T-cell (primary cell): ENCODE results near the gene MBNL2. TPM values are rescaled to one million over a fixed set of nuclear protein-coding genes. Genes with fewer than 3 reads are reported as not detected.
"Not testable (repeated sequence)": the region's sequence is repeated elsewhere in the genome, so short reads cannot be mapped to it uniquely, and the experiment has no call there.

ENCODE experiments used
- ATAC-seq, 4 experiments: fragments of 200-7000 bp in 3 of 4; fragments of 150-1000 bp in 1 of 4; cut with Tn5 transposase; replicated peaks in 1 of 4; 1 replicate in 3 of 4; 2 replicates in 1 of 4; pipeline ENCODE4 v1.10.0; 2021; ENCODE audit warnings: moderate library complexity in 3 of 4, mild to moderate bottlenecking in 2 of 4, moderate number of reproducible peaks in 1 of 4
- CTCF ChIA-PET, 2 donors: fragments of 300-600 bp; sonication (Branson Sonifier 250); formaldehyde crosslinking; loops; one replicate each; lab custom pipeline; 2022; ENCODE audit warnings: antibody characterized with exemption in 2 of 2; lab: Charles Lee
- POLR2A ChIA-PET, 2 donors: fragments of 300-600 bp; sonication (Branson Sonifier 250); formaldehyde crosslinking; loops; one replicate each; lab custom pipeline; 2022; ENCODE audit warnings: antibody characterized with exemption in 2 of 2; lab: Charles Lee
- DNase-seq, 35 experiments: peaks; one replicate each; pipeline versions ENCODE4 v3.0.0 to v3.0.0-alpha.2; 2013 to 2023
- H3K27ac ChIP-seq: one replicate; pipeline ENCODE4 v1.5.1; 2013; ENCODE audit warnings: low read length
- H3K27me3 ChIP-seq, 2 experiments: replicated peaks in 1 of 2; 1 replicate in 1 of 2; 2 replicates in 1 of 2; pipeline versions ENCODE4 v1.6.1 to v1.7.0; 2013; ENCODE audit warnings: low read length in 1 of 2, mixed read lengths in 1 of 2; ENCODE audit not compliant: control insufficient read depth in 2 of 2, insufficient read depth in 2 of 2; ENCODE audit errors: extremely low read depth in 1 of 2
- H3K36me3 ChIP-seq, 2 donors: 1 replicate in 1 of 2; 2 replicates in 1 of 2; pipeline versions ENCODE4 v1.6.1 to v1.7.0; 2013; ENCODE audit warnings: low read length in 1 of 2; ENCODE audit not compliant: control insufficient read depth in 2 of 2, insufficient read depth in 1 of 2; ENCODE audit errors: extremely low read depth in 1 of 2
- H3K4me1 ChIP-seq, 2 experiments: 1 replicate in 1 of 2; 2 replicates in 1 of 2; pipeline versions ENCODE4 v1.6.1 to v1.7.0; 2013; ENCODE audit warnings: low read length in 2 of 2, mixed read lengths in 1 of 2; ENCODE audit not compliant: insufficient read depth in 2 of 2, control insufficient read depth in 1 of 2; ENCODE audit errors: extremely low read depth in 1 of 2
- H3K4me3 ChIP-seq, 2 donors: 1 replicate in 1 of 2; 2 replicates in 1 of 2; pipeline versions ENCODE4 v1.5.1 to v1.7.0; 2013; ENCODE audit warnings: mild to moderate bottlenecking in 2 of 2, low read length in 1 of 2, moderate library complexity in 1 of 2; ENCODE audit not compliant: control insufficient read depth in 1 of 2; ENCODE audit errors: extremely low read depth in 1 of 2
- H3K9me3 ChIP-seq: 2 replicates; pipeline ENCODE4 v1.7.0; 2013
- H3K27ac Mint-ChIP-seq, 2 donors: one replicate each; pipeline ENCODE4 v1.8.0; 2020 to 2021; ENCODE audit warnings: mild to moderate bottlenecking in 2 of 2, mixed read lengths in 2 of 2
- H3K27me3 Mint-ChIP-seq, 2 donors: one replicate each; pipeline ENCODE4 v1.8.0; 2021 to 2022; ENCODE audit warnings: mixed read lengths in 2 of 2
- H3K36me3 Mint-ChIP-seq: one replicate; pipeline ENCODE4 v1.8.0; 2021; ENCODE audit warnings: mixed read lengths
- H3K4me1 Mint-ChIP-seq, 3 donors: one replicate each; pipeline ENCODE4 v1.8.0; 2020 to 2022; ENCODE audit warnings: mixed read lengths in 3 of 3, mild to moderate bottlenecking in 1 of 3
- H3K4me3 Mint-ChIP-seq, 3 donors: one replicate each; pipeline ENCODE4 v1.8.0; 2020 to 2022; ENCODE audit warnings: mild to moderate bottlenecking in 3 of 3, mixed read lengths in 3 of 3, moderate library complexity in 3 of 3
- H3K9me3 Mint-ChIP-seq, 3 donors: one replicate each; pipeline ENCODE4 v1.8.0; 2020 to 2022; ENCODE audit warnings: mixed read lengths in 3 of 3
- WGBS: methylation state at CpG from one replicate; pipeline ENCODE4 v1.1.5; 2013; ENCODE audit warnings: missing lambda C conversion rate; ENCODE audit not compliant: insufficient coverage; 5-methylcytosine and 5-hydroxymethylcytosine counted together
- total RNA-seq, 35 experiments: library from RNA in 6 of 35; stranded (reverse) in 6 of 35; fragments of 120-200 nt in 1 of 35; gene quantifications; one replicate each; pipeline versions ENCODE4 v1.2.1 to v1.2.4 and lab custom pipeline; 2013 to 2026

Gene MBNL2
- total RNA-seq, 5 donors from 2014 or later (not counting 1 experiment from before 2014, with no cell fraction given) = 21.0 to 33.7 (median 28.5) TPM

DNA sequence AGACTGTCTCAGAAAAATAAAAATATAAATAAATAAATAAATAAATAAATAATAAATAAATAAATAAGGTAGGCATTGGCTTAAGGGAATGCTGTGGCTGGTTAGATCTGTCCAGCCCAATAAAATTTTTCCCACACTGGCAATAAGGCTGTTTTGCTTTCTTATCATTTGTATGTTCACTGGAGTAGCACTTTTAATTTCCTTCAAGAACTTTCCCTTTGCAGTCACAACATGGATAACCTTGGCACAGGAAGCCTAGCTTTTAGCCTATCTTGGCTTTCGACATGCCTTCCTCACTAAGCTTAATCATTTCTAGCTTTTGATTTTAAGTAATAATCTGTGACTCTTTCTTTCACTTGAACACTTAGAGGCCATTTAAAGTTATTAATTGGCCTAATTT lies 129.9 kb downstream of the MBNL2 start:
- H3K4me1 Mint-ChIP-seq, H3K4me1 ChIP-seq, H3K27ac Mint-ChIP-seq, H3K4me3 Mint-ChIP-seq, H3K4me3 ChIP-seq, ATAC-seq, H3K27me3 ChIP-seq, H3K9me3 ChIP-seq, H3K9me3 Mint-ChIP-seq, H3K27me3 Mint-ChIP-seq, H3K27ac ChIP-seq, DNase-seq: not testable (repeated sequence)
- H3K36me3 Mint-ChIP-seq = peaks cover 55% of the 10 kb centered on the region
- peaks cover 0 to 50% of the 10 kb centered on the region in 2 donors for H3K36me3 ChIP-seq
- POLR2A ChIA-PET = interaction anchor here in 1 of 2 donors (0.8 kb wide), 1 partner anchor 11 kb away, joined by 3 read pairs; no protein-coding TSS in a partner anchor
- CTCF ChIA-PET = interaction anchor here (1.1 to 1.2 kb wide), 2 partner anchors 242 to 244 kb away, joined by 4 read pairs; no protein-coding TSS in a partner anchor
- no CpG with 5 or more reads among the region's 1 CpG for WGBS

DNA sequence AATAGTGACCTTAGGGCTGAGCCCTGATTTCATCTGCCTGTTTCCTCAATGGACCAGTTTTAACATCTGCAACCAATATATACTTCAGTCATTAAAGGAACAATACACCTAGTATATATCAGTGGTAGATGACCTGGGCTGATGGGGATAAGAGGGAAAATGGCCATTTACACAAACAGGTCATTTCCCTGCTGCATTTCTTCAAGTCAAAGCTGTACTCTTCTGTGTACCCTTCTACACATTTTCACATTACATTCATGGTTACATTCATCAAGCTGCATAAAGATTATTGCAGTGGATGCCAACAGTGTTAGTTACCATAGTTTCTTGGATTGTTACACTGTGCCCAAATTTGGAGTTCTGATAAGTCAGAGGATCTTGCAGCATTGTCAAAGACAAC lies 130.7 kb downstream of the MBNL2 start:
- DNase-seq (no peak), ATAC-seq (no peak)
- ChIA-PET POLR2A (no interaction called here), CTCF (no interaction called here)
- Histone ChIP-seq H3K27me3 (no peaks in the 10 kb centered on the region), H3K4me1 (no peaks in the 10 kb centered on the region), H3K4me3 (no peak overlapping the region), H3K36me3 (peaks cover 0 to 42% of the 10 kb centered on the region in 2 donors), H3K27ac (no peak overlapping the region), H3K9me3 (no peaks in the 10 kb centered on the region)
- H3K36me3 Mint-ChIP-seq = peaks cover 50% of the 10 kb centered on the region
- no peaks in the 10 kb centered on the region for H3K27me3 Mint-ChIP-seq
- no peaks in the 10 kb centered on the region for H3K9me3 Mint-ChIP-seq
- H3K4me3 Mint-ChIP-seq = no peak overlapping the region
- no peaks in the 10 kb centered on the region for H3K4me1 Mint-ChIP-seq
- no peak overlapping the region for H3K27ac Mint-ChIP-seq

DNA sequence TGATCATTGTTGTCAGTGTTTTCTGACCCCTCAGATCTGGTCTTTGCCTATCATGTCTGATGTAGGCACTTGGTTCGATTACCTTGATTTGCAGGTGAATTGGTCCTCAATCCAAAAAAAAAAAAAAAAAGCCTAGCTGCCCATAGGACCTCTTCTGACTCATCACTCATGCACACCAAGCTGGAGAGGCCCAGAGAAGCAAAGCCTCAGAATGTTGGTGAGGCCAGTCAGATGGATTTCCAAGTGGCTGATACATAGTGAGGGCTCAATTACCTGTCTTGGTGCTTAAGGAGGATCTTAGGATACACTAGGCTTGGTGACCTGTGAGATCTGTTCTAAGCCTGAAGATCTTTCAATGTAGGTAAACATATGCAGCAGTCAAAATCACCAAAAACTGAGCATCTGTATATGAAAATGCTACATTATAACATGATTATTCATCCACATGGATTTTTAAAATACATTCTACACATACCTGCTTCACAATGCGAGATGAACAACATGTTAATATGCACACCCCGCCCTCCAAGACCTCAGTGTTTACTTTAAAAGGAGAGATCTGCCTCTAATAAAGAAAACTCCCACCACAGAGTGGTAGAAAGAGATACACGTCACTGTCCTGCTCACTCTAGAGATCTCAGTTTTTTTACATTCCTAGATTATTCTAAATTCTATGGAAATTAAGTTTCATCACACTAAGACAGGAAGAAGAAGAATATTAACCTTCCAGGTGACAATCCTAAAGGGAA lies 132.0 kb downstream of the MBNL2 start:
- H3K9me3 Mint-ChIP-seq = no peaks in the 10 kb centered on the region

DNA sequence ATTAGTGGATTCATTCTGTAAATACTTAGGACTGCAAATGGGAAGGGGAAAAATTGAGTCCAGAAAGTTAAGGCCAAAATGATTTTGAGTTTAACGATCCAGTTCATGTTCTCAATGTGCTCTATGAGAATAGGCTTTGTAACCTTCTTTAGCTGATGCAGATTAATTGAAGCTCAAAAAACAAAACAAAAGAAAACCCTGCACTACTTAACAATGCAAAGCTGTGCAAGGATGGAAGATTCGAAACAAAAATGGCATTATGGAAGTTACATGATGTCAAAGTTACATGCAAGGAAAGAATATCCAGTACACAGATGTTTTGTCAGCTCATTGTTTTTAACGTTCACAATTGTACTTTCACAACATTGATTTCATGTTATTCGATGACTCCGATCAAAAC lies 132.7 kb downstream of the MBNL2 start:
- no peak overlapping the region for H3K4me3 Mint-ChIP-seq
- WGBS = 96% methylated on average over 4 of the region's 5 CpGs
- H3K27me3 Mint-ChIP-seq = no peaks in the 10 kb centered on the region
- ChIA-PET CTCF (interaction anchor here (1.2 to 8.5 kb wide), 2 partner anchors 243 to 245 kb away, joined by 4 to 75 read pairs; no protein-coding TSS in a partner anchor), POLR2A (interaction anchor here in 1 of 2 donors (0.6 kb wide), 1 partner anchor 12 kb away, joined by 4 read pairs; no protein-coding TSS in a partner anchor)
- peaks cover 0 to 27% of the 10 kb centered on the region in 2 donors for H3K36me3 ChIP-seq
- H3K27me3 ChIP-seq = no peaks in the 10 kb centered on the region
- peaks cover 0 to 3% (median 0%) of the 10 kb centered on the region in 3 donors for H3K4me1 Mint-ChIP-seq
- no peak overlapping the region for H3K4me3 ChIP-seq
- H3K36me3 Mint-ChIP-seq = peaks cover 45% of the 10 kb centered on the region
- peak overlapping the region in 1 of 2 donors; percentile 17 for H3K27ac Mint-ChIP-seq
- DNase-seq (no peak), ATAC-seq (no peak)
- no peaks in the 10 kb centered on the region for H3K9me3 ChIP-seq
- H3K9me3 Mint-ChIP-seq = no peaks in the 10 kb centered on the region
- no peak overlapping the region for H3K27ac ChIP-seq
- no peaks in the 10 kb centered on the region for H3K4me1 ChIP-seq

More for the DNA sequence above, 132.0 kb downstream of the MBNL2 start:
- no peaks in the 10 kb centered on the region for H3K4me1 Mint-ChIP-seq
- no peak for DNase-seq
- H3K36me3 Mint-ChIP-seq = peaks cover 49% of the 10 kb centered on the region
- H3K4me3 ChIP-seq = no peak overlapping the region
- no CpG with 5 or more reads among the region's 4 CpGs for whole genome bisulfite sequencing
- ATAC-seq = no peak
- H3K27ac Mint-ChIP-seq = no peak overlapping the region
- CTCF ChIA-PET = interaction anchor here (0.6 to 8.5 kb wide), 4 partner anchors 93 to 321 kb away, joined by 3 to 75 read pairs (median 4); no protein-coding TSS in a partner anchor
- H3K4me3 Mint-ChIP-seq = no peak overlapping the region
- no peaks in the 10 kb centered on the region for H3K4me1 ChIP-seq
- no peaks in the 10 kb centered on the region for H3K9me3 ChIP-seq
- POLR2A ChIA-PET = interaction anchor here (0.5 to 0.7 kb wide), 4 partner anchors 12 to 251 kb away, joined by 3 to 5 read pairs (median 4); no protein-coding TSS in a partner anchor
- H3K27me3 Mint-ChIP-seq = no peaks in the 10 kb centered on the region
- H3K27me3 ChIP-seq = no peaks in the 10 kb centered on the region
- H3K27ac ChIP-seq = no peak overlapping the region
- peaks cover 0 to 33% of the 10 kb centered on the region in 2 donors for H3K36me3 ChIP-seq

DNA sequence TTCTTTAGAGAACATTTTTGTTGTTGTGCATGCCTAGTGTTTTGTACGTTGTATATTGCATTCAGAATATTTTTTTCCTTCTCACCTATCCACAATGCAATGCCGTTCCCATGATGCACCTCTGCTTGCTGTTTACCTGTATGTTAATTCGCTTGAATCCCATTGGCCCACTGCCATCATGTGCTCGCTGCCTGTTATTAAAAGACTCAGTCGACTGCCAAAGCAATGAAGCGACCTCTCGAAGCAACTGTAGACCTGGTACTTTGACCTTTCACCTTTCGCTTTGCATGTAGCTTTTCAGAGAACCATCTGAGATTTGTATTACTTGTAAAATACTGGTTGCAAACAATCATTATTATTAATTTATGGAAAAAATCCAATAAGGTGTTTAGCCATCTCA lies 134.5 kb downstream of the MBNL2 start:
- no peak overlapping the region for H3K4me3 Mint-ChIP-seq
- no peaks in the 10 kb centered on the region for H3K9me3 Mint-ChIP-seq
- CTCF ChIA-PET = interaction anchor here (0.5 to 8.5 kb wide), 4 partner anchors 210 to 256 kb away, joined by 3 to 128 read pairs (median 40); no protein-coding TSS in a partner anchor
- Histone ChIP-seq H3K4me1 (no peaks in the 10 kb centered on the region), H3K36me3 (peaks cover 4 to 17% of the 10 kb centered on the region in 2 donors), H3K4me3 (no peak overlapping the region), H3K9me3 (no peaks in the 10 kb centered on the region), H3K27ac (no peak overlapping the region), H3K27me3 (no peaks in the 10 kb centered on the region)
- peaks cover 41% of the 10 kb centered on the region for H3K36me3 Mint-ChIP-seq
- peaks cover 0 to 3% (median 0%) of the 10 kb centered on the region in 3 donors for H3K4me1 Mint-ChIP-seq
- no peaks in the 10 kb centered on the region for H3K27me3 Mint-ChIP-seq
- POLR2A ChIA-PET = no interaction called here
- ATAC-seq (no peak), DNase-seq (no peak)
- no peak overlapping the region for H3K27ac Mint-ChIP-seq
- WGBS = 90% methylated on average over 6 of the region's 8 CpGs

DNA sequence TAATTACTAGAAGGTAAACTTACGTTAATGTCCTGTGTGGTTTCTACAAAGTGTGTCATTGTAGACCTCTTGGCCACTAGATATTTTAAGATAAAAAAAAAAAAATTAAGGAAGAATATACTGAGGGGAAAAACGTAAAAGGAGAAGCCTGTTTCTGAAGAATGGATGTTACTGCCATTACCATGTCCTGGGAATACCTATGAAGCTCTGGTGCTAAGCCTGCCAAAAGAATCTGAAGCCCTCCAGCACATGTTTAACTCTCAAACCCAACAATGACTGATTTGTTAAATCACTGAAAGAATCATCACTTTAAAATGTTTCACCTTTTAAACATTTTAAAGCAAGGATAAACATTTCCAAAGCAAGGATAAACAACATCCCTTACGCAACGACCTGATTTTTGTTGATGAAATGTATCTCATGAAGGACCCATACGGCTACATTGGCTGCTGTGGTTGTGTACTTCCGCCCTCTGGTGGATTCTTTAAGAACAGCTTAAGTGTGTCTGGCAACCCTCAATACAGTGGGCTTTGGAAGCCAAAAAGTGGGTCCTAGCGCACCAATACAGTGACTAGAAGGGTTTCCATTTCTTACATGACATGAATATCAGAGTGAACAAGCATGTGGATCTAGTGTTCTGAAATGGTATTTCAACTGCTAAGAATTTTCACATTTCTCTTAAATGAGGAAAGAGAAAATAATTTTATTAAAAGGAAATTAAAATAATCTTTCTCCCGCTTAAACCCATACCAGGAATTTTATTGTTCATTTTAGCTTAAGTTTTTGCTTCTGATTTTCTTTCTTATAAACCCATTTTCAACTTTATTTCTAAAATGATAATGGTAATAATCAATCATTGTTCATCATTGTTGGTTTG lies 137.3 kb downstream of the MBNL2 start:
- CTCF ChIA-PET = interaction anchor here (0.7 to 8.5 kb wide), 15 partner anchors 10 to 341 kb away, joined by 3 to 128 read pairs (median 3); no protein-coding TSS in a partner anchor
- Mint-ChIP-seq H3K27me3 (no peaks in the 10 kb centered on the region), H3K4me1 (peaks cover 0 to 3% (median 0%) of the 10 kb centered on the region in 3 donors), H3K4me3 (no peak overlapping the region), H3K27ac (no peak overlapping the region), H3K9me3 (no peaks in the 10 kb centered on the region), H3K36me3 (peaks cover 54% of the 10 kb centered on the region)
- H3K4me3 ChIP-seq = no peak overlapping the region
- peak; percentile 84 to 90 (median 84) for ATAC-seq
- H3K9me3 ChIP-seq = no peaks in the 10 kb centered on the region
- DNase-seq = peak in 32 of 35 experiments; percentile 6 to 81 (median 30)
- 0% methylated on average over 3 of the region's 8 CpGs for WGBS
- H3K36me3 ChIP-seq = peaks cover 9 to 14% of the 10 kb centered on the region in 2 donors
- POLR2A ChIA-PET = no interaction called here
- H3K27ac ChIP-seq = no peak overlapping the region
- H3K27me3 ChIP-seq = no peaks in the 10 kb centered on the region
- no peaks in the 10 kb centered on the region for H3K4me1 ChIP-seq
